ENCODE data around the gene GAS1.

DNA sequence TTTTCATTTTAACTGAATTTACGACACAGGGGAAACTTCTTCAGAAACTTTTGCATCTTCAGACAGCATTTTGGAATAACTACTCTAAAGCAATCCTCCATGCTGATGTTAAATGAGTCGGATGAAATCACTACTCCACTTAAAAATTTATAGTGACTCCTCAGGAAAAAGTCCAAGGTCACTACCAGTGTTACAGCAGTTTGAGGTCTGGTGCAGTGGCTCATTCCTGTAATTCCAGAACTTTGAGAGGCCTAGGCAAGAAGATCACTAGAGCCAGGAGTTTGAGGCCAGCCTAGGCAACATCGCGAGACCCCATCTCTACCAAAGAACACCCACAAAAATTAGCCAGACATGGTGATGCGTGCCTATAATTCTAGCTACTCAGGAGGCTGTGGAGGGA is 5.9 kb upstream of the GAS1 start:
- TF ChIP-seq EZH2 (optimal IDR thresholded peaks at IDR 0.05; ENCODE audit: low read depth, low read length): no peak
- TF ChIP-seq, protein P1, sequence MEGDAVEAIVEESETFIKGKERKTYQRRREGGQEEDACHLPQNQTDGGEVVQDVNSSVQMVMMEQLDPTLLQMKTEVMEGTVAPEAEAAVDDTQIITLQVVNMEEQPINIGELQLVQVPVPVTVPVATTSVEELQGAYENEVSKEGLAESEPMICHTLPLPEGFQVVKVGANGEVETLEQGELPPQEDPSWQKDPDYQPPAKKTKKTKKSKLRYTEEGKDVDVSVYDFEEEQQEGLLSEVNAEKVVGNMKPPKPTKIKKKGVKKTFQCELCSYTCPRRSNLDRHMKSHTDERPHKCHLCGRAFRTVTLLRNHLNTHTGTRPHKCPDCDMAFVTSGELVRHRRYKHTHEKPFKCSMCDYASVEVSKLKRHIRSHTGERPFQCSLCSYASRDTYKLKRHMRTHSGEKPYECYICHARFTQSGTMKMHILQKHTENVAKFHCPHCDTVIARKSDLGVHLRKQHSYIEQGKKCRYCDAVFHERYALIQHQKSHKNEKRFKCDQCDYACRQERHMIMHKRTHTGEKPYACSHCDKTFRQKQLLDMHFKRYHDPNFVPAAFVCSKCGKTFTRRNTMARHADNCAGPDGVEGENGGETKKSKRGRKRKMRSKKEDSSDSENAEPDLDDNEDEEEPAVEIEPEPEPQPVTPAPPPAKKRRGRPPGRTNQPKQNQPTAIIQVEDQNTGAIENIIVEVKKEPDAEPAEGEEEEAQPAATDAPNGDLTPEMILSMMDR (IDR thresholded peaks at IDR 0.05; ENCODE audit: low read length): no peak

Measured in MM.1S (cell line).